ENCODE measurements around the gene RALB. TPM values are rescaled to one million over a fixed set of nuclear protein-coding genes. Genes with fewer than 3 reads are reported as not detected.

The RALB gene
- total and polyA plus RNA-seq, 2 of the 8 experiments (the other 6 are each of a cell fraction or from before 2014, with no cell fraction given): 12.0 to 16.6 TPM

DNA sequence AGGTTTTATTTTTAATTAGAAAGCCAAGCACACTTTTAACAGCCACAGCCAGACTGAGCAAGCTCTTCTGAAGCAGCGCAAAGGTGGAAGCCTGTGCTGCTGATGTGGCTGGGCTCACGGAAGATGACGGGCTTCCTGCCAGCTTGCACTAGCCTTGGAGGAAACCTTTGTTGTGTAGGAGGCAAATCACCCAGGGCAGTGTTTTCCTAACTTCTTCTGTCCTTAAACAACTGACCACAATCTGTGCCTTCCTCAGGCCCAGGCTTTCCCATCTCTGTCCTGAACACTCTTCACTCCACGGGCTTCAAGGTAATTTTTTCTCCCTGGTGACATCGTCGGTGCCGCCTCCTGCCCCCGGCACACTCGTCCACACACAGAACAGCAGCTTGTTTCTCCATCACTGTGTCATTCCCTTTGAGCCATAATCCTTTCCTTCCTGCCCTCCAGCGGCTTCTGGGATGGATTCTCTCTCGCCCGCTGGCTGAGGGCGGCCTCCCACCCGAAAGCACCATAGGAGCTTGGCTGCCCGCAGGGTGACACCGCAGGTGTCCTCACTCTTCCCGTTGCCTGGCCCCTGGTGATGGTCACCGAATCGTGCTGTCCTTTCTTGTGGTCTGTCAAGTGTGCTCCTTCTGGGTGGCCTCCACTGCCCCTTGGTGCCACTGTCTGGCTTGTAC is 62.2 kb downstream of the RALB start:
- Histone ChIP-seq H3K18ac (ENCODE audit: extremely low read depth, low read length) (no peak overlapping the region), H2BK5ac (ENCODE audit: low read depth, low read length) (no peak overlapping the region), H3K9me3 (ENCODE audit: insufficient read depth in 2 of 2, low read depth in 1 of 2, low read length in 1 of 2) (no peaks in the 10 kb centered on the region), H2BK120ac (replicated peaks; ENCODE audit: low read depth, low read length) (no peak overlapping the region), H3K27me3 (replicated peaks in 1 of 4; ENCODE audit: control insufficient read depth in 3 of 4, extremely low read depth in 1 of 4, insufficient read depth in 3 of 4, low read length in 3 of 4) (peaks cover 4 to 47% (median 40%) of the 10 kb centered on the region in 4 experiments), H3K79me2 (ENCODE audit: control insufficient read depth in 1 of 2, insufficient read depth in 2 of 2, low read length in 2 of 2) (no peaks in the 10 kb centered on the region), H4K8ac (ENCODE audit: extremely low read depth, insufficient read depth, low read length) (peak overlapping the region; percentile 36; the same call in 1 of the 2 replicates), H3K4me1 (replicated peaks in 1 of 4; ENCODE audit: control insufficient read depth in 3 of 4, insufficient read depth in 4 of 4, low read length in 3 of 4) (peaks cover 1 to 3% (median 2%) of the 10 kb centered on the region in 4 experiments; a peak in 5 of 7 replicates), H3K4me2 (ENCODE audit: insufficient read depth in 1 of 2, low read depth in 2 of 2, low read length in 2 of 2) (no peak overlapping the region), H3K23me2 (ENCODE audit: low read depth, low read length) (no peaks in the 10 kb centered on the region), H3K27ac (ENCODE audit: low read depth, low read length) (no peak overlapping the region), H3K9ac (replicated peaks in 1 of 4; ENCODE audit: extremely low read depth in 1 of 4, low read depth in 3 of 4, low read length in 3 of 4) (no peak overlapping the region), H2BK20ac (ENCODE audit: low read length) (no peak overlapping the region), H2AK5ac (ENCODE audit: low read depth, low read length) (no peak overlapping the region), H3K23ac (ENCODE audit: insufficient read length) (no peak overlapping the region), H2AFZ (ENCODE audit: low read length) (no peak overlapping the region), H3K79me1 (ENCODE audit: low read depth, low read length) (no peaks in the 10 kb centered on the region), H3K4ac (replicated peaks; ENCODE audit: insufficient read length, low read depth, low read length) (no peak overlapping the region), H3K36me3 (ENCODE audit: control insufficient read depth in 2 of 4, insufficient read depth in 4 of 4, low read length in 3 of 4) (no peaks in the 10 kb centered on the region), H3K56ac (replicated peaks; ENCODE audit: insufficient read length, low read depth, low read length) (no peak overlapping the region), H4K20me1 (replicated peaks in 1 of 2; ENCODE audit: control insufficient read depth in 1 of 2, insufficient read depth in 2 of 2, low read length in 2 of 2) (peaks cover 0 to 4% of the 10 kb centered on the region in 2 experiments), H3K4me3 (ENCODE audit: extremely low read depth in 1 of 4, insufficient read depth in 2 of 4, low read depth in 3 of 4, low read length in 4 of 4) (no peak overlapping the region), H4K91ac (replicated peaks; ENCODE audit: insufficient read length, low read length) (no peak overlapping the region), H2BK12ac (ENCODE audit: low read depth, low read length) (0 out of 2 replicates have a peak overlapping the region, but pooled peaks have one; percentile 9), H4K5ac (ENCODE audit: insufficient read length, low read depth, low read length) (no peak overlapping the region), H2BK15ac (ENCODE audit: low read length) (no peak overlapping the region), H3K14ac (ENCODE audit: insufficient read length) (no peak overlapping the region)
- FAIRE-seq (no peak), DNase-seq (ENCODE audit: low read depth in 1 of 2, low spot score in 2 of 2) (no peak)
- CTCF ChIA-PET (ENCODE audit: partially characterized antibody): interaction anchor here (0.8 to 4.7 kb wide), 25 partner anchors 9 to 839 kb away, joined by 3 to 48 read pairs (median 5); partner anchors contain the start of gene RALB
- TF ChIP-seq BCL11A (IDR thresholded peaks at IDR 0.05; ENCODE audit: low read depth in 2 of 2, low read length in 2 of 2) (no peak), TAF7 (optimal IDR thresholded peaks at IDR 0.05; ENCODE audit: borderline replicate concordance, low read depth, low read length) (no peak), BRCA1 (IDR thresholded peaks at IDR 0.05; ENCODE audit: low read depth, low read length) (no peak), GTF2F1 (IDR thresholded peaks at IDR 0.05; ENCODE audit: borderline replicate concordance, low read depth, low read length) (no peak), RAD21 (IDR thresholded peaks at IDR 0.05 in 1 of 2, conservative IDR thresholded peaks at IDR 0.05 in 1 of 2; ENCODE audit: low read depth in 2 of 2, low read length in 2 of 2) (no peak), NANOG (IDR thresholded peaks at IDR 0.05; ENCODE audit: insufficient read depth, low read depth, low read length, poor library complexity, severe bottlenecking) (no peak), ASH2L (IDR thresholded peaks at IDR 0.05; ENCODE audit: low read length) (no peak)
- POLR2A ChIA-PET (ENCODE audit: partially characterized antibody): no interaction called here
- WGBS, 2 experiments (ENCODE audit: extremely low coverage in 1 of 2, insufficient coverage in 1 of 2, insufficient read length in 1 of 2, insufficient replicate concordance in 2 of 2, low coverage in 1 of 2, low lambda C conversion rate in 2 of 2, missing lambda C conversion rate in 1 of 2): 89% methylated on average over 19 of the region's 19 CpGs; no CpG with 5 or more reads in 1 of the 2 experiments
